ENCODE results near the gene ADAMTSL3.

- no peak for TF ChIP-seq YY1 (IDR thresholded peaks at IDR 0.05; ENCODE audit: insufficient read depth, insufficient read length)
- no peak for TF ChIP-seq ZNF274 (IDR thresholded peaks at IDR 0.05; ENCODE audit: low read depth, low read length)
These were observed 1.3 kb downstream of the ADAMTSL3 start for GRCh38 chr15:83655237-83655616.
